Kidney tubule cell (primary cell): ENCODE data around the gene ZNF135.
A peak's percentile ranks its signal among the peaks of the same experiment; 100 is the strongest.

Source experiments
- DNase-seq: peaks from one replicate; pipeline ENCODE4 v3.0.0-alpha.2; 2018; ENCODE audit warnings: low spot score

ZNF135 gene

GRCh38 chr19:58093071-58093470 is 34.0 kb downstream of the ZNF135 start:
- no peak for DNase-seq

DNA sequence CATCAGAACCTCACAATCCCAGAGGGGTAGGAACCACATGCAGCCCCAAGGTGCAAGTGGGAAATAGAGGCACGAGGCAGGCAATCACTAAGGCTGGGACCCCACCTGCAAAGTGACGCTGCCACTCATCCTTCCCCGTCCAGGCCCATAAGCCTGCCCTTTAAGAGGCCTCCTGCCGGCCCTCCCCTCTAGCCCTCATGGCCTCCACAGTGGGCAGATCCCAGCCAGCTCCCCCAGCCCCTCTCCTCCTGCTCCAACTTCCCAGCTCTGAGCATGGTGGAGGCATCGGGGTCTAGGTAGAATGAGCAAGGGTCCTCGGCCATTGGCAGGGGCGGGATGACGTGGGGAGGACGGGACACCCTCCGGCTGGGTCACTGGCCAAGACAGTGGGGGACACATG is 36.2 kb downstream of the ZNF135 start:
- DNase-seq: no peak

- DNase-seq: no peak
These were observed 37.8 kb downstream of the ZNF135 start for GRCh38 chr19:58096884-58097283.

GRCh38 chr19:58097349-58097748 is 38.3 kb downstream of the ZNF135 start:
- DNase-seq: no peak

DNA sequence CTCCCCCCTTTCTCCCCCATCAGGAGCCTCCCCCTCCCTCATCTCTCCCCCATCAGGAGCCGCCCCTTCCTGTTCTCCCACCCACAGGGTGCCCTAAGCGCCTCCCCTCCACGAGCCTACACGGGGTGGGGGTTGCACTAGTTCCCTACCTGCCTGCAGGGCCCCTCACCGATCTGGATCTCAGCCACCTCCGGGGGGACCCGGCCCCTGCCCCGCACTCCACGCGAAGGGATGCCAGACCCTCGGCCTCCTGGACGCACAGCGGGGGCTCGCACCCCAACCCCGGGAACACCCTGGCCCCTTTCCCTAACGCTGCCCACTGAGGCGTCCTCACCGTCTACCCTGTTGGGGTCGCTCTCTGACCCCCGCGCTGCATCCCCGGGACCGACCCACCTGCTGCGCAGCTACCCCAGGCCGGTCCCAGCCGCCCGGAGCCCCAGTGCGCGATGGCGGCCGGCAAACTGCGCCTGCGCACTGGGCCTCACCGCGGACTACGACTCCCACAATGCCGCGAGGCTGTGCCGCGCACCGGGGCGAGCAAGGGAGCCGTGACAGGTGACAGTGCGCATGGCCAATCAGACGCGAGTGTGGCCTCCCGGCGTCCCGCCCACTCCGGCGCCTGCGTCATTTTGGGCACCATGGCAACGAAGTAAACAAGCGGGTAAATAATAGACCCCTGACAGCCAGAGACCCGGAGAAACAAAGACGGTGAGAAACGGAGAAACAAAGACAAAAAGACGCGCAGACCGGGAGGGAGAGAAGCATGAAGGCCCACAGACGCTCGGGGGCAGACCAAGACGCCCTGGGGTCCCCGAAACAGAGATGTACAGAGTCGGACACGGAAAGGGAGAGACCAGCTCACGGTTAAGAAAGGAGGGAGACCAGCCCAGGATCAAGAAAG is 38.9 kb downstream of the ZNF135 start, which contains the start of gene ZSCAN18:
Gene ZSCAN18 (minus strand): TSS at position 451 of the 901 bp plus-strand sequence. CDS start 7,964 bp downstream, outside the sequence.
- peak; percentile 97 for DNase-seq

DNA sequence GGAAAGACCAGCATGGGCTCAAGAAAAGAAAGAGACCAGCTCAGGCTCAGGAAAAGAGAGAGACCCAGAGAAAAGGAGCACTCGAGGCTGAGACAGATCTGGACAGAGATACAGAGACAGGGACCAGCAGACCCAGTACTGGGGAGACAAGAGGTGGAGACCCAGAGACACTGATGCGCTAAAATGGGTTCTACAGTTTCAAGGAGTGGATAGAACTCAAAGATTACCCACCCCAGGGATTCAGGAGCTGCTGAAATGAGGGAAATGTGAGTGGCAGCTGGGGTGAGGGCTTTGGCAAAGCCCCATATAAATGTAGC is 39.6 kb downstream of the ZNF135 start:
- no peak for DNase-seq

- DNase-seq: no peak
These were observed 48.9 kb downstream of the ZNF135 start for GRCh38 chr19:58107778-58108545.

GRCh38 chr19:58108546-58108817 is 49.4 kb downstream of the ZNF135 start:
- DNase-seq: no peak

DNA sequence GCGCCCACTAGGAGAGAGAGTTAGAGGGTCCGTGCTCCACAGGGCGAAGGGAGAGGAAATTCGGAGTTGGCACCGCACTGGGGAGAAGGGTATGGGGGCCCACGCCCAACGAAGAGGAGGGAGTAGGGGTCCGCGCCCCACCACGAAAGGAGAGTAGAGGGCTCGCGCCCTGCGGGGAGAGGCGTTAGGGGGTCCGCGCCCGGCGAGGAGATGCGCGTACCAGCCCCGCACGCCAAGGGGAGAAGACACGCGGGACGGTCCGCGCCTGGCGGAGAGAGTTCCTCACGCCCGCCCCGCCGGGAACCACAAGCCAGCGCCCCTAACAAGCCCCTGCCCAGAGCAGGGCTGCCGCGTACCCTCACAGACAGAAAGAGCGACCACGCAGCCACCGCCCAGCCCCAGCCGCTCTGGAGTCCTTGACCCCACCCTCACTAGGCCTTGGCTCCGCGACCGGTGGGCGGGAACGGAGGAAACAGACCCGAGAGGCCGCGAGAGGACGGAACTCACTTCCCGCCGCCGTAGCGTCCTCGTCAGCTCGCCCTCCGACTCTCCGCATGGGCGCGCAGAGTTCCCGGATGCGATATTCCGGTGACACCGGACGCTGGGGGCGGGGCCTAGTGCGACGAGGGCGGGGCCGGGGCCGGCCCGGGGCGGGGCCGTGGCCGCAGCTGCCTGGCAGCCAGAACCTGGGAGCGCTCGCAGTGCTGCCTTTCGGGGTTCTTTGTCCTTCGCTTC is 58.9 kb downstream of the ZNF135 start:
- DNase-seq: no peak

- DNase-seq: no peak
These were observed 60.1 kb downstream of the ZNF135 start for GRCh38 chr19:58118979-58119733.
